Renal pelvis (tissue), 12 donors: ENCODE measurements around the gene BTD. TPM values are rescaled to one million over a fixed set of nuclear protein-coding genes. Genes with fewer than 3 reads are reported as not detected.

ENCODE experiments used
- DNase-seq: peaks from one replicate; pipeline ENCODE4 v3.0.0-alpha.2; 2013
- long read RNA-seq, 16 experiments: transcript quantifications; one replicate each; lab custom pipeline, GENCODE V29; 2026
- polyA plus RNA-seq, 3 donors: library from polyadenylated mRNA; unstranded; fragments of 120-200 nt; gene quantifications; one replicate each; pipeline ENCODE4 v1.2.1, GENCODE V29; 2013; ENCODE audit not compliant: insufficient read length in 3 of 3

The BTD gene, protein sequence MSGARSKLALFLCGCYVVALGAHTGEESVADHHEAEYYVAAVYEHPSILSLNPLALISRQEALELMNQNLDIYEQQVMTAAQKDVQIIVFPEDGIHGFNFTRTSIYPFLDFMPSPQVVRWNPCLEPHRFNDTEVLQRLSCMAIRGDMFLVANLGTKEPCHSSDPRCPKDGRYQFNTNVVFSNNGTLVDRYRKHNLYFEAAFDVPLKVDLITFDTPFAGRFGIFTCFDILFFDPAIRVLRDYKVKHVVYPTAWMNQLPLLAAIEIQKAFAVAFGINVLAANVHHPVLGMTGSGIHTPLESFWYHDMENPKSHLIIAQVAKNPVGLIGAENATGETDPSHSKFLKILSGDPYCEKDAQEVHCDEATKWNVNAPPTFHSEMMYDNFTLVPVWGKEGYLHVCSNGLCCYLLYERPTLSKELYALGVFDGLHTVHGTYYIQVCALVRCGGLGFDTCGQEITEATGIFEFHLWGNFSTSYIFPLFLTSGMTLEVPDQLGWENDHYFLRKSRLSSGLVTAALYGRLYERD
- polyA plus RNA-seq: 10 to 100 TPM; 22.9 to 23.7 (median 23.5) TPM
- long read RNA-seq, donor 1, full-length matches to known transcripts: 9 of 16 reads
- long read RNA-seq, donor 1, partial matches to known transcripts: 7 of 16 reads
- long read RNA-seq, donor 1, other reads (novel, unspliced or antisense): 0 of 16 reads
- long read RNA-seq, donor 2, full-length matches to known transcripts: 9 of 9 reads
- long read RNA-seq, donor 2, partial matches to known transcripts: 0 of 9 reads
- long read RNA-seq, donor 2, other reads (novel, unspliced or antisense): 0 of 9 reads
- long read RNA-seq, donor 3, full-length matches to known transcripts: 12 of 26 reads
- long read RNA-seq, donor 3, partial matches to known transcripts: 14 of 26 reads
- long read RNA-seq, donor 3, other reads (novel, unspliced or antisense): 0 of 26 reads
- long read RNA-seq, donor 4, full-length matches to known transcripts: 10 of 10 reads
- long read RNA-seq, donor 4, partial matches to known transcripts: 0 of 10 reads
- long read RNA-seq, donor 4, other reads (novel, unspliced or antisense): 0 of 10 reads
- long read RNA-seq, donor 5, full-length matches to known transcripts: 5 of 5 reads
- long read RNA-seq, donor 5, partial matches to known transcripts: 0 of 5 reads
- long read RNA-seq, donor 5, other reads (novel, unspliced or antisense): 0 of 5 reads
- long read RNA-seq, donor 6, full-length matches to known transcripts: 7 of 7 reads
- long read RNA-seq, donor 6, partial matches to known transcripts: 0 of 7 reads
- long read RNA-seq, donor 6, other reads (novel, unspliced or antisense): 0 of 7 reads
- long read RNA-seq, donor 7, full-length matches to known transcripts: 7 of 7 reads
- long read RNA-seq, donor 7, partial matches to known transcripts: 0 of 7 reads
- long read RNA-seq, donor 7, other reads (novel, unspliced or antisense): 0 of 7 reads
- long read RNA-seq, donor 8, full-length matches to known transcripts: 3 of 3 reads
- long read RNA-seq, donor 8, partial matches to known transcripts: 0 of 3 reads
- long read RNA-seq, donor 8, other reads (novel, unspliced or antisense): 0 of 3 reads
- long read RNA-seq, donor 9, full-length matches to known transcripts: 9 of 9 reads
- long read RNA-seq, donor 9, partial matches to known transcripts: 0 of 9 reads
- long read RNA-seq, donor 9, other reads (novel, unspliced or antisense): 0 of 9 reads
- long read RNA-seq, donor 10, full-length matches to known transcripts: 13 of 13 reads
- long read RNA-seq, donor 10, partial matches to known transcripts: 0 of 13 reads
- long read RNA-seq, donor 10, other reads (novel, unspliced or antisense): 0 of 13 reads
- long read RNA-seq, donor 11, partial matches to known transcripts: 0 of 6 reads
- long read RNA-seq, donor 11, other reads (novel, unspliced or antisense): 0 of 6 reads
- long read RNA-seq, donor 12, full-length matches to known transcripts: 14 of 21 reads
- long read RNA-seq, donor 12, partial matches to known transcripts: 7 of 21 reads
- long read RNA-seq, donor 12, other reads (novel, unspliced or antisense): 0 of 21 reads
- long read RNA-seq, donor 13, full-length matches to known transcripts: 9 of 9 reads
- long read RNA-seq, donor 13, partial matches to known transcripts: 0 of 9 reads
- long read RNA-seq, donor 13, other reads (novel, unspliced or antisense): 0 of 9 reads
- long read RNA-seq, donor 14: 0 reads
- long read RNA-seq, donor 15, full-length matches to known transcripts: 16 of 16 reads
- long read RNA-seq, donor 15, partial matches to known transcripts: 0 of 16 reads
- long read RNA-seq, donor 15, other reads (novel, unspliced or antisense): 0 of 16 reads
- long read RNA-seq, donor 16, full-length matches to known transcripts: 7 of 7 reads
- long read RNA-seq, donor 16, partial matches to known transcripts: 0 of 7 reads
- long read RNA-seq, donor 16, other reads (novel, unspliced or antisense): 0 of 7 reads

DNA sequence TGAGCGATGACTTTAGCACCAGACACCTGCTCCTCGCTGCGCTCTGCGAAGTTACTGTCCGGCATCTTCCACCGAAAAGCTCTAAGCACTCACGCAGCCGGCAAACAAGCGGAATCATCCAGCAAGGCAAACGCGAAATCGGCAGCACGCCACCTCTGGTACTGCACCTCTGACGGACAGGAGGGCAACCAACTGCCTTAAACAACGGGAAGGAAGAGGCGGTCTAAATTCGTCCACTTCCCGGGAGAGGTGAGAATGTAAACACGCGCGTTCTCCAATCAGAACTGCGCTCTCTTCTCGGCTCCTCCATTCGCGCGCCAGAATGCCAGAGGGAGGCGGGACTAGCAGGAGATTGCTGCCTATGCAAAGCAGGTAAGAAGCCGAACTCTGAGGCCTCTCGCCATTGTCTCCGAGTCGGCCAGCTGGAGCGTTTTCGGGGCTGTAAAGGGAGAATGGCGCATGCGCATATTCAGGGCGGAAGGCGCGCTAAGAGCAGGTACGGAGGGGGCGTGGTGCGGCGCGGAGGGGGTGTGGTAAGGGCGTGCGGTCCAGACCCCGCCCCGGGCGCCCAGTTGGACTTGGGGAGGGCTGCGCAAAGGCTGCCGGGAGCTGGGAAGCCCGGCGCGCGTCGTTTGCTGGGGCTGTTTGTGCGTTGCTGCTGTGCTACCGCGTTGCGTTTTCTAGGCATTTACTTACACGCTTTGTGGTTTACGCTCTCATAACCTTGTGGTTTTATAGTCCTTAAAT lies at the start of gene BTD, which contains the start of gene HACL1:
Gene BTD, plus strand, starts transcription at position 347 of the 747 bp plus-strand sequence. CDS start 33,695 bp downstream, outside the sequence.
Gene HACL1, minus strand, starts transcription at position 171 of the 747 bp plus-strand sequence. Its CDS starts 106 bp downstream, at position 65.
- DNase-seq: peak; percentile 100

DNA sequence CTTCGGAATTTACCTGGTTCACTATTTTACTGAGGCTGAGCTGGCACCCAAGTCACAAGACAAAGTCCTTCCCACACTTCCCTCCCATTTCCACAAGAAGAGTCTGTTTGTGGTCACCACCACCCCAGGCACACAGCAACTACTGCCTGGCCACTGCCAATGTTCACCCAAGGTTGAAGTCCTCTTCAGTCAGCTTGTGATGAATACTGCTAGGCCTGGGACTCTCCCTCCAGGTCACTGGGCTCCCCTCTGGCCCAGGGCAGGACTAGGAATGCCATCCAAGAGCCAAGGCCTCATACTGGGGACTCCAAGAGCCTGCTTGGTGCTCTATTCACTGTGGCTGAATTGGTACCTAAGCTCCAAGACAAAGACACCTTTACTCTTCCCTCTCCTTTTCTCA lies 49.6 kb upstream of the BTD start:
- no peak for DNase-seq

DNA sequence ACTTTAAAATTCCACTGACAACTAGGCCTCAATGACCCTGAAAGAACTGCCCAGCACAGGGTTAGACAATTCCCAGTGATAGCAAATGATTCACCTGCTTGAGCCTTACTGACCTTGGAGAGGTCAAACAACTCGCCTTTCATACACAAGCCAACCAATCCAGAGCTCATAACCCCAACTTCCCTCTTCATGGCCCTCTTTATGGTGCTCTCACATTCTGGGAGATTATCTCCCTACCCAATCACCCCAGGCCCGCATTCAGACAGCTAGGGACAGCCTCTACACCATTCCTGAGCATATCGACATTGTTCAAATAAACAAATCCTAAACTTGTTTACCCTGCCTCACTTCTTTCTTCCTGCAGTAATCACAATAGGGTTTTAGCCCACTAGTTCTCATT lies 47.8 kb upstream of the BTD start:
- DNase-seq: no peak

DNA sequence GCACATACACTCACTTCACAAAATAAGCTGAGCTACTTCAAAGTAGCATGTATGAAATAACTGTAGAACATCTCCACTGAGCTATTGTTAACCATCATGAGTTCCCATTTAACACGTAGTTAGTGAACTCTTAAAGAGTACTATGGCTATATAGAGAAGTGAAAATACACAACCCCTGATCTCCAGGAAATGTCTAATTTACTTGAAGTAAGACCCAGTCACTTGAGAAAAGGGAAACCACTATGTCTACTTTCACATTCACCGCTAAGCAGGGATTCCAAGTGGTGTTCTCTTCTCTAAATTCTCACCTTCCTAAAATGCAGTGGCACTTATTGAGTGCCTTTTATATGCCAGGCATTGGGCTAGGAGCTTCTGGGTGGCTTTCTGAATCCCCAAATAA lies 45.0 kb upstream of the BTD start:
- no peak for DNase-seq

DNA sequence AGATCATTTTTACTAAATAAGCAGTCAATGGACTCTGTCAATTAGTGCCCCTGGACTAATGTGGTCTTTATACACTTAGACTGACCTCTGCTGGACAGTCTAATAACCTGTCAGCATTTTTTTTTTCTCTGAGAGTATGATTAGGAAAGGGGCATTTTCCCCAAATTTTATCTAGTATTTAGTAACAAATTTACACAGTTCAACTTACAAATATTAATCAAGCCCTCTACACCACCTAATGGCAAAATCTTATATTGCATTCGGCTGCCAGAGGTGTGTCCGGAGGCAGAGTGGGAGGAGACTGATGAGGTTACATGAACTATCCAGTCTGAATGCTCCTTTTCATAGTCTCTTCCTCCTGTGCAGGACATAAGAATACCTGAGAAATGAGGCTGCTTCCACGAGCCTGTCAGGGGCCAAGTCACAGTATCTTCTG lies 44.0 kb upstream of the BTD start:
- peak; percentile 52 for DNase-seq

DNA sequence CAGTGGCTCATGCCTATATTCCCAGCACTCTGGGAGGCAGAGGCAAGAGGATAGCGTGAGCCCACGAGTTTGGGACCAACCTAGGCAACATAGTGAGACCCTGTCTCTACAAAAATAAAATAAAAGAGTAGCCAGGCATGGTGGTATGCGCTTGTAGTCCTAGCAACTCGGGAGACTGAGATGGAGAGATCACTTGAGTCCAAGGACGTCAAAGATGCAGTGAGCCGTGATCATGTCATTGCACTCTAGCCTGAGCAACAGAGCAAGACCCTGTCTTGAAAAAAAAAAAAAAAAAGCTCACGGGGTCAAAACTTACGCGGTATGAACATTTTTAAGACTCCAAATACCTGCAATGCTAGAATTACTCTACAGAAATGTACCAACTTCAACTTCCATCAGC lies 43.0 kb upstream of the BTD start:
- DNase-seq: peak; percentile 4

DNA sequence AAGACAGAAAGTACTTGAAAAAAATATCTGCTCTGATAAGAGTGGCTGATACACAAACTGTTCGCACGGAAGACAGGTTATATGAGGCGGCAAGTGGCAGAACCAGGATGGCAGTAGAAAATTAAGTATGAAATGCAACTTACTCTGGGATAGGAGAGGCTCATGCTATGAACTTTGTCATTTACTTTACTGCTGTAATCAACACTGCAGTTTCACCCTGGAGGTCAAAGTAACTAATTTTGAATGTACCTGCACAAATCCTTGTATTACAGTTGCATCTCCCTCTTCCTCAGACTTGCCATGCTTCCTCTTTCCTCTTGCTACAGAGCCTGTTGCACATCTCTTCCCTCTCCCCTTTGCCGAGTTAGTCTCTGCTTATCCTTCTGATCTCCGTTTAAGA lies 39.0 kb upstream of the BTD start:
- no peak for DNase-seq

DNA sequence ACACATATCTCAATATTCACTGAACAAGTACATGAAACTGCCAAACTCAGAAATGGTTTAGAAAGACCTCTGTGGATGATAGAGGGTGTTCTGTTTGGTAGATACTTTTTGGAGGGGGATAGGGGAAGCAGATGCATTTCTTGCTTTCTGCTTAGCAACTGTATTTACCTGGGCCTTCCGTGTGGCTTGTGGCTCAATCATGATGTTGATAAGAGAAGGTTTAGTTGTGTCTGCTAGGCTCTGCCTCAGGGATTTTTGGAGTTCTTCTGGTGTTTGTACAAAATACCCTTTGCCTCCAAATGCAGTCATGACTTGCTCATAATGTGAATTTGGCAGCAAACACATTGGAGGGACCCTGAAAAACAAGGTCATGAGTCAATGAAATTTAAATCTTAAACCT lies 38.4 kb upstream of the BTD start:
- no peak for DNase-seq

DNA sequence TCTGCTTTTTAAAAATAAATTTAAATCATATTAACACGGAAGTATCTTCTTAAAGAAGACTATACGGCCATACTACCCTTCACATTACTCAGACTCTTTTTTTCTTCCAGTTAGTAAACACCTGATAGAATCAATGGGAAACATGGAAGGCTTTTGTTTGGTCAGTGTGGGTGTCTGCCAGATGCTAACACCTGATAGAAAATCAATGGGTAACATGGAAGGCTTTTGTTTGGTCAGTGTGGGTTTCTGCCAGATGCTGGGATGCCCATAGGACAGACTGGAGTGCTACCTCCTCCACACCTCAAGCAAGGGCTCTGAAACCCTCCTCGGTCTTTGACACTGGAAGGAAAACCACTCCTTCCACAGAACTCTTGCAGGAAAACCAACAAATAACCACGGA lies 29.4 kb upstream of the BTD start:
- no peak for DNase-seq

DNA sequence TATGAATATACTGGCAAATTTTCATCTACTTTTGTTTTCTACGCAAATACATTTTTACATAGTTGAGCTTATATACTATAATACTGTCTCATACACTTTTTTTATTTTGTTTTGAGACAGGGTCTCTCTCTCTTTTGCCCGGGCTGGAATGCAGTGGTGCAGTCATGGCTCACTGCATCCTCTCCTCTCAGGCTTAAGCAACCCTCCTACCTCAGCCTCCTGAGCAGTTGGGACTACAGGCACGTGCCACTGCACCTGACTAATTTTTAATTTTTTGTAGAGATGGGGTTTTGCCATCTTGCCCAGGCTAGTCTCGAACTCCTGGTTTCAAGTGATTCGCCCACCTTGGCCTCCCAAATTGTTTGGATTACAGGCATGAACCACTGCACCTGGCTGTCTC lies 26.1 kb upstream of the BTD start:
- no peak for DNase-seq

DNA sequence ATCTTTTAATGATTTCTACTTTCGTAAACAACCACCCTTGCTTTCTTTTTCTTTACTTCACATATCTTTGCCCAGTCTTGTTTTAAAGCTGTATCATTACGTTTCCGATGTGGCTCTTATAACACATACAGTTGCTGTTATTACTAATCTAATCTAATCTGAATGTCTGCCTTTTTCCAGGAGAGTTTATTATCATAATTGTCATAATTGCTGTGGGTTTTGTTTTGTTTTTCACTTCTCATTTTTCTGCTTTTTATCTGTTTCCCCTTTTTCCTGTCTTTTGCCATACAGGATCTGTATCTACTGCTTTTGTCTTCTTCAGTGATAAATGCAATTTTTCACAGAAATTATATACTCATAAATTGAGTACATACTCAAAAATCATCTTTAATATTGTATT lies 25.1 kb upstream of the BTD start:
- DNase-seq: no peak

DNA sequence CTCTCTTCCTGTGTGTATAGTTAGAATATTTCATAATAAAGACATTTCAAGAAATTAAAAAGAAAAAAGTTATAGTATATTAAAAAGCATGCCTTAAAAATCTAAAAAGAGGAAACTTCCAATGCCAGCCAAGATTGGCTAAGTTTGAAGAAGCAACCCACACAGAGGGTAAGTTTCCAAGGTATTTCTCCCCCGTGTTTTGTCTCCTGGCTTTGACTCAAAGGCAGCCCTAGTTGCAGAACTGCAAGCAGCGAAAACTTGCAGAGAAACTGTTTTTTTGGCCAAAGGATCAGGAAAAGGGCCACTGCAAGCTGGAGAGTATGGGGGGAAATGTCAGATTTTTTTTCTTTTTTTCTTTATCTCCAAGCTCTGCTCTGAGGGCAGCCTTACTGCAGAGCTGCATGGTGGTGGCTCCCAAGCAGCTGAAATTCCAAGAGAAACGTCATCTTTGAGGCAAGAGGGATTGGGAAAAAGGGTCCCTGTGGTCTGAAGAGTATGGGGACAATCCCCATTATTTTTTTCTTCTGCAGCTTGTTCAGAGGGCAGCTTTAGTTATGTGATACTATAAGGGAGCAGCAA lies 23.2 kb upstream of the BTD start:
- DNase-seq: no peak

DNA sequence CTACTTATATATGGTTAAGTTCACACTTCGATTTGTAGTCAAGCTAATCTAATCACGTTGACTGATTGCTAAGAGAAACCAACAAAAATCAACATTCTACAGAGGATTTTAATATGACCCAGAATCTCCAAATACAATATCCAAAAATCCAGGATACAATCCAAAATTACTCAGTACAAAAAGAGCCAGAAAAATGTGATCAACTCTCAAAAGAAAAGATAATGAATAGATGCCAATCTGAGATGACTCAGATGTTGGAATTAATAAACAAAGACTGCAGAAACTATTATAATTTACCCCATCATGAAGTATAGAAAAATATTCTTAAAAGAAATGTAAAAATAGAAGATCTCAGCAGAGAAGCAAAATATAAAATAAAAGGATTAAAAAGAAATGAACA lies 22.5 kb upstream of the BTD start:
- DNase-seq: no peak

DNA sequence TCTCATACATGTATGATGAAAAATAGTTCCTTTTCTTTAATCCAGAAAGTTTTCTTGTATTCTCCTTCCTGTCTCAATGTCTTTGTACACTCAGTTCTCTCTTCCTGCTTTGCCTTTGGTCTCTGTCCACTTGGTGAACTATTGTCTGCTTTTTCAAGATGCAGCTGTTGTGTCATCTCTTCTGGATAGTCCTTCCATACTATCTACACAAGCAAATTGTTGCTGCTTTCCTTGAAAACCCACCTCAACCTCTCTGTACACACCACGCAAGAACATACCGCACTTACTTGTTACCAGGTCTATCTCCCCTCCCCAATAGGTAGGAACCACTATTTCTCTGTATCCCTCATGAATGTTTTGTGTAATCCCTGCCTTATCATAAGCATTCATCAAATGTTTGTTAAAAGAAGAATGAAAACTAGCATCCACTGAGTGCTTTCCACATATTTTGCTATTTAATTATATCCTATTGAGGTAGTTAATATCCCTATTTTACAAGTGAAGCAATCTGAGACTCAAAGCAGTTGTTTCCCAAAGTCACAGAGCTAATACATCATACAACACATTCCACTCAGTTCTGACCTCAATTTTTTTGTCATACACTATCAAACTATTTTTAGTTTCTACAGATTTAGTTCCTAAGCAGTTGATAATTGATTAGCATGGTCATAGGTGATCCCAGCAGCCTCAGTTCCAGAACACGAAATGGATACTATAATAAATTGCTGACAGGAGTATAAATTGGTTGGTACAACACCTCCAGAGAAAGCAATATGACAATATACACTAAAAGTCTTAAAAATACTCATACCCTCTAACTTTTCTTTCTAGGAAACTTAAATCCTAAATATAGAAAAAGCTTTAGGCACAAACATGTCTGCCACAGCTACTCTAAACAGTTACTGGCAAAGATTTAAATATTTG lies 19.8 kb upstream of the BTD start:
- DNase-seq: no peak

DNA sequence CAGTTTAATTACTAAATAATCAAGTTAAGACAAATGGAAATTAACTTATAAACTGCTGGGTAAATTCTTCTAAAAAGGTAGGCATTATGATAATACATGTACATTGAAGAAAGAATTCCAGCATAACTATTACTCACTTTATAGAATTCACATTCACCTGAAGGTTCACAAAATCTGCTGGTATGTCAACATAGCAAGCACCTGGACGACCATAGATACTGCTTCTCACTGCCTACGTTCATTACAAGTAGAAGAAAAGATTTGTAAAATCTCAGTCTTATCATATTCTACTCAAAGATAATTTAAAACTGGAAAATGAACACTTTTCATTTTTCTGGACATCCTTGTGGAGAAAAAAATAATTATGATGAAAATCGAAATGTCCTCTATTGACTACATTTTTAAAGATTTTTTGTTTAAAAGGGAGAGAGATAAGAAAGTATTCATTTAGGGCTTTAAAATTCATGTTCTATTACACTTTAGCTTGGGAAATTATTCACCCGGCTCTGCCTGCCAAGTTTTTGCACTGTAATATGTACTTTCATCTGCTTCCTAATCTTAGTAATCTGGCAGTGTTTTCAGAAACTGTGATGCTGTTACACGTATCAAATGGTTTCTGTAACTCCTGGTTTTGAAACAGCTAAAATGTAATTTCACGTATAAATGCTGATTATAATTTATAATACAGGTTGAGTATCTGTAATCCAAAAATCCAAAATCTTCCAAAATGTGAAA lies 16.3 kb upstream of the BTD start:
- DNase-seq: no peak

DNA sequence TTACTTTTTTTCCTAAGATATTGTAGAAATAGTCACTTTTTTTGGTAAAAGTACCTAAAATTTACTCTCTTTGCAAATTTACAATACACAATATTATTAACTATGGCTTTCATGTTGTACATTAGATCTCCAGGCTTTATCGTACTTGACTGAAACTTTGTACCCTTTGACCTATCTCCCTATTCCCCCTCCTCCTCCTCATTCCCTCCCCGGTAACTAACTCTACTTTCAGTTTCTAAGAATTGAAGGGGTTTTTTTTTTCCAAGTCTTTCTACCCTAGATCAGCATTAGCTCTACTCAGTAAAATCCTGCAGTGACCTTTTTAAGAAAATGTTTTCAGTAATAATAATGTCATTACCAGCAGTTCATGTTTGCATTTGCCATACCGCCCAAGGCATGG lies 10.3 kb upstream of the BTD start:
- no peak for DNase-seq
